Measurements from ENCODE around the gene TXNDC11.

DNA sequence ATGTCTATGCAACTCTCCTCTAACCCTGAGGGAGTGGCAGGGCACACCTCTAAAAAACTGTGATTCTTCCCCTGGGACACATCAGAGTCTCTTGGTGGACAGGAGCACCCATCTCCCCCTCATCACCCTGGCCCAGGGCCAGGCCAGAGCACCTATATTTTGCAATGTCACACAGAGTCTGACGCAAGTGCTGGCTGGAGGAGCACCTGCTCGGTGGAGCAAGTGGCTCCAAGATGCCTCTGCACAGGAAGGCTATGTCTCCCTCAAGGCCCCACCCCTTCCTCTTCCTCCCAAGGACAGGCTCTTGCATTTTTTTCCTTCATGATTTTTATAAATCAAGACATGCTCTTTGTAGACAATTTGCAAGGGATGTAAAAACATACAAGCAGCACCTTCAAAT is 61.1 kb downstream of the TXNDC11 start:
- TF ChIP-seq, protein P1, sequence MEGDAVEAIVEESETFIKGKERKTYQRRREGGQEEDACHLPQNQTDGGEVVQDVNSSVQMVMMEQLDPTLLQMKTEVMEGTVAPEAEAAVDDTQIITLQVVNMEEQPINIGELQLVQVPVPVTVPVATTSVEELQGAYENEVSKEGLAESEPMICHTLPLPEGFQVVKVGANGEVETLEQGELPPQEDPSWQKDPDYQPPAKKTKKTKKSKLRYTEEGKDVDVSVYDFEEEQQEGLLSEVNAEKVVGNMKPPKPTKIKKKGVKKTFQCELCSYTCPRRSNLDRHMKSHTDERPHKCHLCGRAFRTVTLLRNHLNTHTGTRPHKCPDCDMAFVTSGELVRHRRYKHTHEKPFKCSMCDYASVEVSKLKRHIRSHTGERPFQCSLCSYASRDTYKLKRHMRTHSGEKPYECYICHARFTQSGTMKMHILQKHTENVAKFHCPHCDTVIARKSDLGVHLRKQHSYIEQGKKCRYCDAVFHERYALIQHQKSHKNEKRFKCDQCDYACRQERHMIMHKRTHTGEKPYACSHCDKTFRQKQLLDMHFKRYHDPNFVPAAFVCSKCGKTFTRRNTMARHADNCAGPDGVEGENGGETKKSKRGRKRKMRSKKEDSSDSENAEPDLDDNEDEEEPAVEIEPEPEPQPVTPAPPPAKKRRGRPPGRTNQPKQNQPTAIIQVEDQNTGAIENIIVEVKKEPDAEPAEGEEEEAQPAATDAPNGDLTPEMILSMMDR (conservative IDR thresholded peaks at IDR 0.05 in 1 of 2, IDR thresholded peaks at IDR 0.05 in 1 of 2; ENCODE audit: extremely low read depth in 1 of 2, insufficient read depth in 1 of 2, low read depth in 1 of 2, low read length in 2 of 2) = no peak
- no peak for TF ChIP-seq EZH2 (IDR thresholded peaks at IDR 0.05; ENCODE audit: borderline replicate concordance, low read length)
